HepG2 (cell line): Measurements from ENCODE around the gene PCSK6. TPM values are rescaled to one million over a fixed set of nuclear protein-coding genes. Genes with fewer than 3 reads are reported as not detected.

ENCODE experiments used
- CREB1 ChIP-seq, 2 experiments: fragments of 450-650 bp in 1 of 2; IDR thresholded peaks; 2 replicates each; pipeline ENCODE4 v1.6.1; 2016 to 2017; ENCODE audit warnings: control low read depth in 1 of 2, mild to moderate bottlenecking in 1 of 2, missing compliant biosample characterization in 1 of 2, missing genetic modification characterization in 1 of 2
- FOSL2 ChIP-seq: sonication (generic); formaldehyde crosslinking; IDR thresholded peaks from 2 replicates; pipeline ENCODE4 v1.4.0; 2020; ENCODE audit warnings: missing genetic modification reagents
- GATAD2A ChIP-seq: IDR thresholded peaks from 2 replicates; pipeline ENCODE4 v1.6.1; 2016
- GZF1 ChIP-seq: sonication (generic); formaldehyde crosslinking; IDR thresholded peaks from 2 replicates; pipeline ENCODE4 v1.5.1; 2020; ENCODE audit warnings: mild to moderate bottlenecking, missing genetic modification reagents
- KMT2A ChIP-seq: sonication (generic); formaldehyde crosslinking; IDR thresholded peaks from 2 replicates; pipeline ENCODE4 v1.4.0; 2020; ENCODE audit warnings: missing genetic modification reagents
- MED8 ChIP-seq: sonication (generic); formaldehyde crosslinking; IDR thresholded peaks from 2 replicates; pipeline ENCODE4 v1.8.1; 2023; ENCODE audit warnings: mild to moderate bottlenecking, missing genetic modification reagents; ENCODE audit not compliant: insufficient replicate concordance
- MIER2 ChIP-seq: IDR thresholded peaks from 2 replicates; pipeline ENCODE4 v1.6.1; 2016; ENCODE audit warnings: missing biosample characterization, missing genetic modification reagents
- MXI1 ChIP-seq: IDR thresholded peaks from 3 replicates; pipeline ENCODE4 v1.6.1; 2012; ENCODE audit warnings: low read depth, low read length, inconsistent platforms, borderline replicate concordance
- MYNN ChIP-seq: sonication (generic); formaldehyde crosslinking; IDR thresholded peaks from 2 replicates; pipeline ENCODE4 v1.4.0; 2020; ENCODE audit warnings: mild to moderate bottlenecking, low read depth, missing genetic modification reagents
- NCOA1 ChIP-seq: sonication (generic); formaldehyde crosslinking; IDR thresholded peaks from 2 replicates; pipeline ENCODE4 v1.9.0; 2021; ENCODE audit warnings: missing genetic modification reagents
- NFKBIZ ChIP-seq: IDR thresholded peaks from 2 replicates; pipeline ENCODE4 v1.6.1; 2018; ENCODE audit warnings: missing genetic modification reagents, missing compliant biosample characterization
- PCBP2 ChIP-seq: fragments of 200-400 bp; formaldehyde crosslinking; optimal IDR thresholded peaks from 2 replicates; pipeline ENCODE3; 2018; ENCODE audit warnings: low read length, low read depth; ENCODE audit not compliant: poor library complexity, severe bottlenecking
- RBFOX2 ChIP-seq: fragments of 200-400 bp; formaldehyde crosslinking; IDR thresholded peaks from 2 replicates; pipeline ENCODE4 v1.6.1; 2017; ENCODE audit warnings: low read depth, mild to moderate bottlenecking, low read length
- SALL2 ChIP-seq: sonication (generic); formaldehyde crosslinking; IDR thresholded peaks from 2 replicates; pipeline ENCODE4 v1.8.1; 2023; ENCODE audit warnings: mild to moderate bottlenecking, missing genetic modification reagents, inconsistent platforms
- SATB2 ChIP-seq: sonication (generic); formaldehyde crosslinking; IDR thresholded peaks from 2 replicates; pipeline ENCODE4 v1.5.0; 2020; ENCODE audit warnings: missing genetic modification reagents
- SP2 ChIP-seq: sonication (generic); formaldehyde crosslinking; IDR thresholded peaks from 2 replicates; pipeline ENCODE4 v1.5.1; 2020; ENCODE audit warnings: mild to moderate bottlenecking, missing genetic modification reagents
- ZBTB1 ChIP-seq: sonication (generic); formaldehyde crosslinking; IDR thresholded peaks from 2 replicates; pipeline ENCODE4 v1.4.0; 2020; ENCODE audit warnings: missing genetic modification reagents, borderline replicate concordance
- ZBTB3 ChIP-seq: sonication (generic); formaldehyde crosslinking; IDR thresholded peaks from 2 replicates; pipeline ENCODE4 v1.4.0; 2020; ENCODE audit warnings: low read depth, mild to moderate bottlenecking, moderate library complexity, missing genetic modification reagents, borderline replicate concordance
- ZC3H13 ChIP-seq: sonication (generic); formaldehyde crosslinking; IDR thresholded peaks from 2 replicates; pipeline ENCODE4 v1.8.1; 2023; ENCODE audit warnings: mild to moderate bottlenecking, missing genetic modification reagents, moderate library complexity
- ZGPAT ChIP-seq: IDR thresholded peaks from 2 replicates; pipeline ENCODE4 v1.6.1; 2016; ENCODE audit warnings: mild to moderate bottlenecking
- ZNF101 ChIP-seq: sonication (generic); formaldehyde crosslinking; IDR thresholded peaks from 2 replicates; pipeline ENCODE4 v1.4.0; 2020; ENCODE audit warnings: mild to moderate bottlenecking, low read depth, missing genetic modification reagents, borderline replicate concordance
- ZNF337 ChIP-seq: sonication (generic); formaldehyde crosslinking; IDR thresholded peaks from 2 replicates; pipeline ENCODE4 v1.5.1; 2020; ENCODE audit warnings: missing genetic modification reagents, low read depth, mild to moderate bottlenecking, borderline replicate concordance
- ZNF513 ChIP-seq: sonication (generic); formaldehyde crosslinking; conservative IDR thresholded peaks from 2 replicates; pipeline ENCODE4 v1.5.0; 2020; ENCODE audit warnings: missing genetic modification reagents
- ZNF543 ChIP-seq: sonication (generic); formaldehyde crosslinking; IDR thresholded peaks from 2 replicates; pipeline ENCODE4 v1.4.0; 2020; ENCODE audit warnings: mild to moderate bottlenecking, missing genetic modification reagents
- ZNF576 ChIP-seq: sonication (generic); formaldehyde crosslinking; IDR thresholded peaks from 2 replicates; pipeline ENCODE4 v1.4.0; 2020; ENCODE audit warnings: mild to moderate bottlenecking, missing genetic modification reagents
- ZNF605 ChIP-seq: sonication (generic); formaldehyde crosslinking; IDR thresholded peaks from 2 replicates; pipeline ENCODE4 v1.8.0; 2022; ENCODE audit warnings: mild to moderate bottlenecking, missing genetic modification reagents
- ZNF615 ChIP-seq: sonication (generic); formaldehyde crosslinking; IDR thresholded peaks from 2 replicates; pipeline ENCODE4 v1.5.0; 2020; ENCODE audit warnings: mild to moderate bottlenecking, missing genetic modification reagents, borderline replicate concordance
- ZNF772 ChIP-seq: sonication (generic); formaldehyde crosslinking; IDR thresholded peaks from 2 replicates; pipeline ENCODE4 v1.5.0; 2020; ENCODE audit warnings: mild to moderate bottlenecking, missing genetic modification reagents
- ZNF777 ChIP-seq: sonication (generic); formaldehyde crosslinking; IDR thresholded peaks from 2 replicates; pipeline ENCODE4 v1.4.0; 2020; ENCODE audit warnings: missing genetic modification reagents
- polyA plus RNA-seq, 8 experiments: library from polyadenylated mRNA; depleted of rRNA in 3 of 8; stranded (reverse) in 7 of 8; unstranded in 1 of 8; fragments of >200 nt; fragmentation: Illumina TruSeq in 4 of 8; extraction: Trizol in 4 of 8; gene quantifications; 2 replicates each; pipeline versions ENCODE4 v1.2.1 to v1.2.3, GENCODE V29; 2011 to 2016; ENCODE audit warnings: low read depth in 4 of 8, missing spikeins in 1 of 8, mixed read lengths in 1 of 8; ENCODE audit not compliant: insufficient read depth in 1 of 8
- total RNA-seq, 5 experiments: library from RNA; depleted of rRNA; stranded (reverse); fragments of >200 nt; fragmentation: Illumina TruSeq; extraction: Trizol; gene quantifications; 2 replicates each; pipeline ENCODE4 v1.2.3, GENCODE V29; 2016; ENCODE audit warnings: low read depth in 1 of 5

The PCSK6 gene
- total and polyA plus RNA-seq, 2 of the 13 experiments (the other 11 are each of a cell fraction or from before 2014, with no cell fraction given): 56.5 to 155 TPM

- TF ChIP-seq ZNF513 (no peak), MYNN (no peak), ZBTB1 (CRISPR knock-in tag) (no peak), FOSL2 (CRISPR knock-in tag) (no peak; the same call in 1 of the 2 replicates), ZNF777 (CRISPR knock-in tag) (peak; percentile 51; the same call in 1 of the 2 replicates), ZNF101 (CRISPR knock-in tag) (no peak), ZNF615 (no peak), ZNF337 (CRISPR knock-in tag) (0 out of 2 replicates have a peak, but pooled peaks have one; percentile 58), ZNF605 (CRISPR knock-in tag) (0 out of 2 replicates have a peak, but pooled peaks have one; percentile 59), GZF1 (CRISPR knock-in tag) (no peak), CREB1 (IDR thresholded peaks at IDR 0.05) (no peak), CREB1 (CRISPR knock-in tag; IDR thresholded peaks at IDR 0.05) (no peak), KMT2A (peak; percentile 32; the same call in 1 of the 2 replicates), SP2 (CRISPR knock-in tag) (no peak), PCBP2 (no peak), NFKBIZ (no peak), RBFOX2 (no peak), ZC3H13 (no peak), SATB2 (CRISPR knock-in tag) (no peak), ZBTB3 (CRISPR knock-in tag) (no peak), ZNF543 (CRISPR knock-in tag) (0 out of 2 replicates have a peak, but pooled peaks have one; percentile 19), GATAD2A (CRISPR knock-in tag) (no peak), ZNF576 (CRISPR knock-in tag) (no peak), SALL2 (CRISPR knock-in tag) (peak; percentile 63; the same call in 1 of the 2 replicates), ZNF772 (peak; percentile 38; the same call in 1 of the 2 replicates), MED8 (CRISPR knock-in tag) (no peak), MIER2 (CRISPR knock-in tag) (no peak), ZGPAT (CRISPR knock-in tag) (no peak), NCOA1 (CRISPR knock-in tag) (no peak), MXI1 (no peak)
Measured at GRCh38 chr15:101501703-101502373, 12.3 kb upstream of the PCSK6 start (continued).
